DOHH2 (cell line): ENCODE measurements around the gene TMEM52B.

Experiments
- CTCF ChIP-seq: fragments of 200-600 bp; sonication (generic); IDR thresholded peaks from one replicate; pipeline ENCODE4 v1.5.1; 2014; ENCODE audit warnings: antibody characterized with exemption, mild to moderate bottlenecking, low read depth, low read length; ENCODE audit not compliant: poor library complexity, severe bottlenecking
- EZH2phosphoT487 ChIP-seq: fragments of 200-600 bp; sonication (generic); IDR thresholded peaks from 2 replicates; pipeline ENCODE4 v1.6.1; 2017; ENCODE audit warnings: borderline replicate concordance, mild to moderate bottlenecking, antibody characterized with exemption, low read length, moderate library complexity, mixed read lengths

- TF ChIP-seq CTCF (no peak), EZH2phosphoT487 (no peak)
Observed at GRCh38 chr12:10218021-10218420, 39.2 kb downstream of the TMEM52B start.
